Spleen (tissue), 11 donors: ENCODE measurements around the gene RHOBTB1. TPM values are rescaled to one million over a fixed set of nuclear protein-coding genes. Genes with fewer than 3 reads are reported as not detected.

Experiments
- DNase-seq: peaks from one replicate; pipeline ENCODE4 v3.0.0-alpha.2; 2020
- H3K27ac ChIP-seq, 8 donors: fragments of 200-600 bp; sonication (generic) in 7 of 8; 1 replicate in 4 of 8; 2 replicates in 4 of 8; pipeline versions ENCODE4 v1.5.0 to v1.8.0; 2016 to 2021; ENCODE audit warnings: inconsistent platforms in 4 of 8, mild to moderate bottlenecking in 4 of 8, moderate library complexity in 1 of 8
- H3K27me3 ChIP-seq, 7 donors: fragments of 200-600 bp; sonication (generic) in 6 of 7; replicated peaks in 1 of 7; 1 replicate in 4 of 7; 2 replicates in 3 of 7; pipeline versions ENCODE4 v1.5.0 to v1.8.0; 2016 to 2021; ENCODE audit warnings: inconsistent platforms in 3 of 7, mild to moderate bottlenecking in 1 of 7
- H3K36me3 ChIP-seq, 6 donors: fragments of 200-600 bp; sonication (generic) in 5 of 6; 1 replicate in 4 of 6; 2 replicates in 2 of 6; pipeline versions ENCODE4 v1.5.0 to v1.8.0; 2016 to 2021; ENCODE audit warnings: inconsistent platforms in 2 of 6
- H3K4me1 ChIP-seq, 6 donors: fragments of 200-600 bp; sonication (generic) in 5 of 6; 1 replicate in 3 of 6; 2 replicates in 3 of 6; pipeline versions ENCODE4 v1.5.0 to v1.8.0; 2016 to 2021; ENCODE audit warnings: inconsistent platforms in 3 of 6
- H3K4me3 ChIP-seq, 8 donors: fragments of 200-600 bp; sonication (generic) in 7 of 8; 1 replicate in 4 of 8; 2 replicates in 4 of 8; pipeline versions ENCODE4 v1.5.0 to v1.8.0; 2016 to 2021; ENCODE audit warnings: inconsistent platforms in 4 of 8, mild to moderate bottlenecking in 4 of 8, moderate library complexity in 2 of 8
- H3K9me3 ChIP-seq, 8 donors: fragments of 200-600 bp; sonication (generic) in 7 of 8; 1 replicate in 4 of 8; 2 replicates in 4 of 8; pipeline versions ENCODE4 v1.5.0 to v1.8.0; 2016 to 2021; ENCODE audit warnings: inconsistent platforms in 4 of 8
- POLR2A ChIP-seq, 3 donors: fragments of 450-650 bp; IDR thresholded peaks; one replicate each; pipeline ENCODE4 v1.5.1; 2017; ENCODE audit warnings: antibody characterized with exemption in 3 of 3, mild to moderate bottlenecking in 1 of 3
- POLR2AphosphoS5 ChIP-seq, 3 donors: sonication (generic); formaldehyde crosslinking; IDR thresholded peaks; one replicate each; pipeline ENCODE4 v1.5.1; 2017; ENCODE audit warnings: antibody characterized with exemption in 3 of 3
- WGBS, 5 donors: extraction: QIAGEN DNeasy Blood & Tissue Kit in 3 of 5; methylation state at CpG; one replicate each; pipeline versions ENCODE4 v1.1.5 to v1.1.7; 2013 to 2018; 5-methylcytosine and 5-hydroxymethylcytosine counted together
- intact Hi-C: fragments of 100-400 bp; cut with DNase I; formaldehyde crosslinking; loops from one replicate; pipeline ENCODE4 v1.15.0; 2023; ENCODE audit warnings: low total_unique reads
- polyA plus RNA-seq, 3 donors: library from polyadenylated mRNA; stranded (reverse); fragments of 200-250 nt; gene quantifications; one replicate each; pipeline ENCODE4 v1.2.1, GENCODE V29; 2013
- total RNA-seq, 7 donors: library from RNA; depleted of rRNA in 3 of 7; stranded (reverse); fragments of >200 nt in 3 of 7; fragmentation: NEBNext Ultra II Directional in 4 of 7; extraction: Animal tissue kit (Norgen Biotek cat#: 25700) in 4 of 7; gene quantifications; one replicate each; pipeline versions ENCODE4 v1.1.0 to v1.2.1, GENCODE V29; 2016 to 2021
- TF ChIP-seq, protein P1 (sequence below), 11 experiments: fragments of 200-600 bp in 7 of 11; fragments of 450-650 bp in 4 of 11; sonication (generic) in 4 of 11; IDR thresholded peaks in 8 of 11; conservative IDR thresholded peaks in 3 of 11; 1 replicate in 7 of 11; 2 replicates in 4 of 11; pipeline versions ENCODE4 v1.4.0 to v1.8.0; 2016 to 2021; ENCODE audit warnings: antibody characterized with exemption in 11 of 11, inconsistent platforms in 4 of 11, mild to moderate bottlenecking in 1 of 11
- donor health status: healthy with polysubstance abuse.
- donor health status: DM: no; HTN: no; CAD: no; lungs with moderate emphysema.
- donor health status: DM: no; HTN: no; CAD: no.
- donor health status: Bipolar disorder and iron deficiency.
- donor health status: healthy.
- donor health status: DM: no; HTN: no; CAD: no.
- donor health status: DM: yes; HTN: yes; CAD: no.

Gene RHOBTB1
- total and polyA plus RNA-seq, 10 donors = 4.9 to 49.2 (median 20.6) TPM

DNA sequence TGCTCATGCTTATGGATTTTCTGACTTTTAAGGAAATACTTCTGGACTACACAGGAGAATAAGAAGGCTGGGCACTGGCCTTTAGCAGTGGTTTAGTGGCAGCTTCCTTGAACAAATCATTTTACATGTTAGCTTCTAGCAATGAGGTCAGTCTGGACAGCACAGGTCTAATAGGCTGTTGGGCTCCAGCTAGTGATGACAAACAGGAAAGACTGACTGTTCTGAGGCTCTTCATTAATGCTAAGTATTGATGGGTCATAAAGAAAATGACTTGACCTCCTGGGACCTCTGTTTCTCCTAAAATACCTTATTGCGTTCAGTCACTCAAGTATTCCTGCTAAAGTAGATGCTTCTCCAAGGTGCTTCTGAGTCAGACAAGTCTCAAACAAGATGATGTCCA is 4.9 kb upstream of the RHOBTB1 start:
- Histone ChIP-seq H3K9me3 (no peaks in the 10 kb centered on the region), H3K4me1 (peaks cover 0 to 20% (median 9%) of the 10 kb centered on the region in 6 donors), H3K27me3 (peaks cover 0 to 24% (median 0%) of the 10 kb centered on the region in 7 donors), H3K4me3 (no peak overlapping the region), H3K36me3 (no peaks in the 10 kb centered on the region), H3K27ac (no peak overlapping the region)
- DNase-seq = no peak
- TF ChIP-seq POLR2A (IDR thresholded peaks at IDR 0.05) (no peak), POLR2AphosphoS5 (IDR thresholded peaks at IDR 0.05) (no peak)
- TF ChIP-seq, protein P1, sequence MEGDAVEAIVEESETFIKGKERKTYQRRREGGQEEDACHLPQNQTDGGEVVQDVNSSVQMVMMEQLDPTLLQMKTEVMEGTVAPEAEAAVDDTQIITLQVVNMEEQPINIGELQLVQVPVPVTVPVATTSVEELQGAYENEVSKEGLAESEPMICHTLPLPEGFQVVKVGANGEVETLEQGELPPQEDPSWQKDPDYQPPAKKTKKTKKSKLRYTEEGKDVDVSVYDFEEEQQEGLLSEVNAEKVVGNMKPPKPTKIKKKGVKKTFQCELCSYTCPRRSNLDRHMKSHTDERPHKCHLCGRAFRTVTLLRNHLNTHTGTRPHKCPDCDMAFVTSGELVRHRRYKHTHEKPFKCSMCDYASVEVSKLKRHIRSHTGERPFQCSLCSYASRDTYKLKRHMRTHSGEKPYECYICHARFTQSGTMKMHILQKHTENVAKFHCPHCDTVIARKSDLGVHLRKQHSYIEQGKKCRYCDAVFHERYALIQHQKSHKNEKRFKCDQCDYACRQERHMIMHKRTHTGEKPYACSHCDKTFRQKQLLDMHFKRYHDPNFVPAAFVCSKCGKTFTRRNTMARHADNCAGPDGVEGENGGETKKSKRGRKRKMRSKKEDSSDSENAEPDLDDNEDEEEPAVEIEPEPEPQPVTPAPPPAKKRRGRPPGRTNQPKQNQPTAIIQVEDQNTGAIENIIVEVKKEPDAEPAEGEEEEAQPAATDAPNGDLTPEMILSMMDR (IDR thresholded peaks at IDR 0.05 in 8 of 11, conservative IDR thresholded peaks at IDR 0.05 in 3 of 11) = no peak
- intact Hi-C loops = no loop called here
- 77 to 91% (median 85%) methylated on average over 1 of the region's 1 CpG for WGBS, 5 donors

DNA sequence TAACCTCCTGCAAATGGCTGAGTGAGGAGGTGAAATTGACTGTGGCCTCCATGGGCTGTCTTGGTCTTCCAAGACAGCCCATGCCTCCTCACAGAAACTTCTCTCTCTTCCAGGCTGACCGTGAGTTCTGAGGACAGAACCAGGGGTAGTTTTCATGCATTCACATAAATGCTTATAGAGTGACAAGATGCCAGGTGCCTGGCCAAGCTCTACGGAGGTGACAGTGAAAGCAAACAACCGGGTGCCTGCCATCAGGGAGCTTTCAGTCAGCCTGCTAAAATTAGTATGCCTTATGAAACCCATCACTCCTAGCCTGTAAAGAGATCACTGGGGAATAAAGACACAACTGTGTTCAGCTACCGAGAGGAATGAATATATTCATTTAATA is 919 bp upstream of the RHOBTB1 start:
- WGBS, 5 donors = 33 to 57% (median 46%) methylated on average over 4 of the region's 4 CpGs
- intact Hi-C loops = no loop called here
- DNase-seq = no peak

DNA sequence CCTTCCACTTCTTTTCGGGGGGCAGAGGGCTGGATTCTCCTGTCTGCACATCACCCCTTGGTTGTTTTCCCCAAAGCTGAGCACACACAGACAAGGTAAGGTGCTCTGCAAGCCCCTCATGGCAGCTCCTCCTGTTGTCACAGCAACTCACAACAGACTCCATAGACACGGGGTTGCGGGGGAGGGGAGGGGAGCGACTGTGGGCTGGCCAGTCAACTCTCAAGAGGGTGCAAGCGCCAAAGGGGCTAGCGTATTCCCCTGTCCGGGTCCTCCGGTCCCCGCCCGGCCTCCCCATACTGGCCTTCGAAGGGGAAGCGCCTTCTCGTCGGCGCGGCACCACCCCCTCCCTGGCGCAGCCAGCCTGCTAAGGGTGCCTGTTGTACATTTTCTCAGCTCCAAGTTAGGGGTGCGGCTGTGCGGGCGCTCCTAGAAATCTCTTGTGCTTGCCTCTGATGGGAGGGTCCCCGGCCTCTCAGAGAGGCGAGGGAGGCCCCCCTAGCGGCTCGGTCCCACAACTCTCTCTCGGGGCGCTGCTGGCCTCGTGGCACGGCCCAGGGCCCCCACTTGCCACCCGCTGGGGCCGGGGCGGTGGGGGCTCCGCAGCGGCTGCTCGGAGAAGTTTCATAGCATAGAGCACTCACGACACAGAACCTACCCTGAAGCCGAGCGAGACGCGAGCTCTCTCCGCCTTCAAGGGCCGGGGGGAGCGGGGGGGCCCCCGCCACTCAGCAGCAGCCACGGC is 498 bp downstream of the RHOBTB1 start:
- peak; percentile 90 for DNase-seq
- 0 to 1% (median 1%) methylated on average over 22 to 44 of the region's 44 CpGs for WGBS, 5 donors
- Histone ChIP-seq H3K36me3 (no peaks in the 10 kb centered on the region), H3K27me3 (peaks cover 0 to 36% (median 0%) of the 10 kb centered on the region in 7 donors), H3K9me3 (no peaks in the 10 kb centered on the region), H3K27ac (peak overlapping the region; percentile 30 to 95 (median 92)), H3K4me3 (peak overlapping the region; percentile 54 to 83 (median 62)), H3K4me1 (peaks cover 0 to 48% (median 26%) of the 10 kb centered on the region in 6 donors)
- intact Hi-C loops = no loop called here
- TF ChIP-seq POLR2A (IDR thresholded peaks at IDR 0.05) (peak in 1 of 3 donors; percentile 10), POLR2AphosphoS5 (IDR thresholded peaks at IDR 0.05) (peak in 2 of 3 donors; percentile 6 to 30)
- TF ChIP-seq, protein P1 (IDR thresholded peaks at IDR 0.05 in 8 of 11, conservative IDR thresholded peaks at IDR 0.05 in 3 of 11) = no peak

More for the DNA sequence above, 919 bp upstream of the RHOBTB1 start:
- H3K4me1 ChIP-seq = peaks cover 0 to 40% (median 22%) of the 10 kb centered on the region in 6 donors
- H3K36me3 ChIP-seq = no peaks in the 10 kb centered on the region
- no peaks in the 10 kb centered on the region for H3K9me3 ChIP-seq
- TF ChIP-seq, protein P1 (IDR thresholded peaks at IDR 0.05 in 8 of 11, conservative IDR thresholded peaks at IDR 0.05 in 3 of 11) = no peak
- TF ChIP-seq POLR2AphosphoS5 (IDR thresholded peaks at IDR 0.05) (no peak), POLR2A (IDR thresholded peaks at IDR 0.05) (no peak)
- peak overlapping the region; percentile 54 to 83 (median 62) for H3K4me3 ChIP-seq
- H3K27me3 ChIP-seq = peaks cover 0 to 36% (median 0%) of the 10 kb centered on the region in 7 donors
- peak overlapping the region; percentile 30 to 95 (median 92) for H3K27ac ChIP-seq

DNA sequence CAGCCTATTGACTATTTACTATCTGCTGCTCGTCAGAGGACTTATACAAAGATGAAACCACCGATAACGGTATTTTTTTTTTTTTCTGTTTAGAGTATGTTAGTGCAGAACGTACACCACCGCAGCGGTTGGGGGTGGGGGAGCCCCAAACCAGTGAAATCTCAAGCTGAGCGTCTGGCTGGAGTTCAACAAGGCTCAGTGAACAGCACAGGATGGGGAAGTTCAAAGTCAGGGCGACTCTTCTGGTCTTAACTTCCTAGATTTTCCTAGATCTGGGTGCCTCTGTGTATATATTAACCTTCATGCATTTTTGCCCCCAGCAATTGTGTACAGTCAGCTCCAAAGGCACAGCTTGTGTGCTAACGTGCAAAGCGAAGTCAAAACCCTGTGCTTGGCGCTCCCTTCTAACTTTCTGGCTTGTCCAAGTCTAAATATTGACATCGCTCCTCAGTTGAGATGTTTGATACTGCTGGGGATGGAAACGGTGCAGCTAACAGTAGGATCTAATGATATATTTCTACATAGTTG is 1.1 kb downstream of the RHOBTB1 start:
- TF ChIP-seq POLR2AphosphoS5 (IDR thresholded peaks at IDR 0.05) (peak in 2 of 3 donors; percentile 35 to 44), POLR2A (IDR thresholded peaks at IDR 0.05) (no peak)
- TF ChIP-seq, protein P1 (IDR thresholded peaks at IDR 0.05 in 8 of 11, conservative IDR thresholded peaks at IDR 0.05 in 3 of 11) = no peak
- 0 to 3% (median 2%) methylated on average over 13 of the region's 13 CpGs for whole genome bisulfite sequencing, 5 donors
- Histone ChIP-seq H3K4me1 (peaks cover 0 to 48% (median 26%) of the 10 kb centered on the region in 6 donors), H3K9me3 (no peaks in the 10 kb centered on the region), H3K27me3 (peaks cover 0 to 36% (median 0%) of the 10 kb centered on the region in 7 donors), H3K36me3 (no peaks in the 10 kb centered on the region), H3K27ac (peak overlapping the region in 7 of 8 donors; percentile 88 to 95 (median 92)), H3K4me3 (peak overlapping the region; percentile 54 to 83 (median 62))
- peak; percentile 84 for DNase-seq
- intact Hi-C loops = no loop called here
